Neural cell (in vitro differentiated cells): ENCODE data around the gene MYBPC2.

Experiments
- EP300 ChIP-seq: fragments of 450-650 bp; conservative IDR thresholded peaks from 2 replicates; pipeline ENCODE4 v1.6.1; 2014; ENCODE audit warnings: antibody characterized with exemption, mild to moderate bottlenecking, moderate library complexity; ENCODE audit not compliant: poor library complexity, severe bottlenecking
- POLR2AphosphoS5 ChIP-seq: IDR thresholded peaks from 2 replicates; pipeline ENCODE4 v1.6.1; 2012
- TAF1 ChIP-seq: IDR thresholded peaks from 2 replicates; pipeline ENCODE4 v1.6.1; 2012; ENCODE audit warnings: low read depth
- TF ChIP-seq, protein P1 (sequence below): fragments of 450-650 bp; IDR thresholded peaks from 2 replicates; pipeline ENCODE4 v1.5.1; 2014; ENCODE audit warnings: antibody characterized with exemption, mild to moderate bottlenecking, moderate library complexity; ENCODE audit not compliant: poor library complexity, severe bottlenecking

DNA sequence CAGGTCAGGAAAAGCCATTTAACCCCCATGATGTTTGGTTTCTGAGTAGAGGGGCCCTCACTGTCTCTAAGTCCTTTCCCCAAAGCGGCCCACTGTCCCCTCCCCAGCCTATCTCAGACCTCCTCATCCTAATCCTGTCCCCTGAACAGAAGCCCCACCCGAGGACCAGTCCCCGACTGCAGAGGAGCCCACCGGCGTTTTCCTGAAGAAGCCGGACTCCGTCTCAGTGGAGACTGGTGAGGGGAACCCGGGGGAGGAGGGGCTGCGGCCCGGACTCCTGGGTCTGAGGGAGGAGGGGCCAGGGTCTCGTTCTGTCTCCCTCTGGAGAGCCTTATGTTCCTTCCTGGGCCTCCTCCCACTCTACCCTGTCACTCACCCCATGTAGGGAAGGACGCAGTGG lies 2.9 kb downstream of the MYBPC2 start:
- TF ChIP-seq TAF1: no peak
- TF ChIP-seq, protein P1, sequence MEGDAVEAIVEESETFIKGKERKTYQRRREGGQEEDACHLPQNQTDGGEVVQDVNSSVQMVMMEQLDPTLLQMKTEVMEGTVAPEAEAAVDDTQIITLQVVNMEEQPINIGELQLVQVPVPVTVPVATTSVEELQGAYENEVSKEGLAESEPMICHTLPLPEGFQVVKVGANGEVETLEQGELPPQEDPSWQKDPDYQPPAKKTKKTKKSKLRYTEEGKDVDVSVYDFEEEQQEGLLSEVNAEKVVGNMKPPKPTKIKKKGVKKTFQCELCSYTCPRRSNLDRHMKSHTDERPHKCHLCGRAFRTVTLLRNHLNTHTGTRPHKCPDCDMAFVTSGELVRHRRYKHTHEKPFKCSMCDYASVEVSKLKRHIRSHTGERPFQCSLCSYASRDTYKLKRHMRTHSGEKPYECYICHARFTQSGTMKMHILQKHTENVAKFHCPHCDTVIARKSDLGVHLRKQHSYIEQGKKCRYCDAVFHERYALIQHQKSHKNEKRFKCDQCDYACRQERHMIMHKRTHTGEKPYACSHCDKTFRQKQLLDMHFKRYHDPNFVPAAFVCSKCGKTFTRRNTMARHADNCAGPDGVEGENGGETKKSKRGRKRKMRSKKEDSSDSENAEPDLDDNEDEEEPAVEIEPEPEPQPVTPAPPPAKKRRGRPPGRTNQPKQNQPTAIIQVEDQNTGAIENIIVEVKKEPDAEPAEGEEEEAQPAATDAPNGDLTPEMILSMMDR: no peak
- TF ChIP-seq EP300: no peak
- TF ChIP-seq POLR2AphosphoS5: no peak
